SK-N-SH (cell line): Measurements from ENCODE around the gene ACOT8. TPM values are rescaled to one million over a fixed set of nuclear protein-coding genes. Genes with fewer than 3 reads are reported as not detected.
"Not testable (repeated sequence)": the region's sequence is repeated elsewhere in the genome, so short reads cannot be mapped to it uniquely, and the experiment has no call there.

Experiments
- CTCF ChIA-PET: fragments of 300-600, 350-600 bp; formaldehyde crosslinking; extraction: SDS; loops from one replicate; lab custom pipeline; 2021; lab: Yijun Ruan, JAX
- POLR2A ChIA-PET: fragments of 350-600 bp; sonication (Branson Sonifier 250); formaldehyde crosslinking; extraction: SDS; loops from one replicate; lab custom pipeline; 2020; ENCODE audit warnings: antibody characterized with exemption, inconsistent platforms; lab: Yijun Ruan, JAX
- DNase-seq: peaks from one replicate; pipeline ENCODE4 v3.0.0; 2012
- H2AFZ ChIP-seq: fragments of 200-600 bp; sonication (generic); 2 replicates; pipeline ENCODE4 v1.8.1; 2016; ENCODE audit warnings: antibody characterized with exemption, mild to moderate bottlenecking, low read depth
- H3F3A ChIP-seq: fragments of 200-600 bp; sonication (generic); replicated peaks from 2 replicates; pipeline ENCODE3; 2016; ENCODE audit warnings: antibody characterized with exemption, mild to moderate bottlenecking; ENCODE audit not compliant: insufficient read depth
- H3K27ac ChIP-seq, 2 experiments: fragments of 200-500 bp in 1 of 2; fragments of 200-600 bp in 1 of 2; sonication (Bioruptor generic) in 1 of 2; sonication (generic), shearing (Covaris generic) in 1 of 2; 2 replicates each; pipeline versions ENCODE4 v1.5.1 to v1.6.1; 2014 to 2016; ENCODE audit warnings: low read depth in 2 of 2, inconsistent platforms in 1 of 2, low read length in 1 of 2, mild to moderate bottlenecking in 1 of 2, mixed read lengths in 1 of 2
- H3K27me3 ChIP-seq: fragments of 200-600 bp; sonication (generic), shearing (Covaris generic); 2 replicates; pipeline ENCODE4 v1.6.1; 2016; ENCODE audit warnings: mixed run types; ENCODE audit not compliant: insufficient read depth
- H3K36me3 ChIP-seq, 2 experiments: fragments of 200-500 bp in 1 of 2; fragments of 200-600 bp in 1 of 2; sonication (Bioruptor generic) in 1 of 2; sonication (generic) in 1 of 2; replicated peaks in 1 of 2; 2 replicates each; pipeline versions ENCODE3 to v1.5.1; 2014 to 2016; ENCODE audit warnings: low read length in 1 of 2, mild to moderate bottlenecking in 1 of 2; ENCODE audit not compliant: insufficient read depth in 2 of 2, control insufficient read depth in 1 of 2
- H3K4me1 ChIP-seq, 2 experiments: fragments of 200-500 bp in 1 of 2; fragments of 200-600 bp in 1 of 2; sonication (Bioruptor generic) in 1 of 2; sonication (generic), shearing (Covaris generic) in 1 of 2; 2 replicates each; pipeline versions ENCODE4 v1.5.1 to v1.6.1; 2014 to 2016; ENCODE audit warnings: low read depth in 1 of 2, low read length in 1 of 2, mixed run types in 1 of 2; ENCODE audit not compliant: insufficient read depth in 2 of 2, control insufficient read depth in 1 of 2
- H3K4me2 ChIP-seq: fragments of 200-600 bp; sonication (generic), shearing (Covaris generic); 2 replicates; pipeline ENCODE4 v1.6.1; 2017; ENCODE audit warnings: mixed run types
- H3K4me3 ChIP-seq, 2 experiments: fragments of 200-500 bp in 1 of 2; fragments of 200-600 bp in 1 of 2; sonication (Bioruptor generic) in 1 of 2; sonication (generic), shearing (Covaris generic) in 1 of 2; 2 replicates each; pipeline versions ENCODE4 v1.5.1 to v1.8.1; 2014 to 2016; ENCODE audit warnings: low read depth in 2 of 2, inconsistent platforms in 1 of 2, low read length in 1 of 2, mild to moderate bottlenecking in 1 of 2, mixed read lengths in 1 of 2, moderate library complexity in 1 of 2
- H3K79me2 ChIP-seq: fragments of 200-600 bp; sonication (generic); 2 replicates; pipeline ENCODE4 v1.8.1; 2017; ENCODE audit warnings: mild to moderate bottlenecking; ENCODE audit not compliant: insufficient read depth
- H3K9ac ChIP-seq: fragments of 200-600 bp; sonication (generic); 2 replicates; pipeline ENCODE4 v1.6.1; 2017; ENCODE audit warnings: mixed run types
- H3K9me2 ChIP-seq: fragments of 200-600 bp; sonication (generic); 2 replicates; pipeline ENCODE4 v1.6.1; 2017; ENCODE audit warnings: mixed run types
- H3K9me3 ChIP-seq: fragments of 200-600 bp; sonication (generic); 2 replicates; pipeline ENCODE4 v1.6.1; 2017; ENCODE audit warnings: mixed run types, mild to moderate bottlenecking, moderate library complexity
- H4K20me1 ChIP-seq: fragments of 200-600 bp; sonication (generic); 2 replicates; pipeline ENCODE4 v1.6.1; 2017; ENCODE audit warnings: mild to moderate bottlenecking, mixed run types; ENCODE audit not compliant: insufficient read depth
- CHD2 ChIP-seq: fragments of 150-350 bp; IDR thresholded peaks from 2 replicates; pipeline ENCODE4 v1.6.1; 2018; ENCODE audit warnings: low read length; ENCODE audit not compliant: partially characterized antibody
- FOXM1 ChIP-seq: IDR thresholded peaks from 2 replicates; pipeline ENCODE4 v1.4.0; 2012; ENCODE audit warnings: low read depth, mild to moderate bottlenecking
- TCF12 ChIP-seq: IDR thresholded peaks from 2 replicates; pipeline ENCODE4 v1.4.0; 2012
- WGBS: methylation state at CpG from one replicate; pipeline ENCODE4 v1.1.6; 2017; ENCODE audit warnings: low lambda C conversion rate; 5-methylcytosine and 5-hydroxymethylcytosine counted together
- polyA plus RNA-seq, 3 experiments: library from polyadenylated mRNA; depleted of rRNA; stranded (reverse); fragments of >200 nt; gene quantifications; 2 replicates each; pipeline ENCODE4 v1.2.3, GENCODE V29; 2012
- TF ChIP-seq, protein P1 (sequence below): fragments of 150-350 bp; IDR thresholded peaks from 2 replicates; pipeline ENCODE4 v1.6.1; 2016; ENCODE audit warnings: mild to moderate bottlenecking, low read depth, low read length

The ACOT8 gene
- polyA plus RNA-seq, 1 of the 3 experiments (the other 2 are of a cell fraction): 48.4 TPM

DNA sequence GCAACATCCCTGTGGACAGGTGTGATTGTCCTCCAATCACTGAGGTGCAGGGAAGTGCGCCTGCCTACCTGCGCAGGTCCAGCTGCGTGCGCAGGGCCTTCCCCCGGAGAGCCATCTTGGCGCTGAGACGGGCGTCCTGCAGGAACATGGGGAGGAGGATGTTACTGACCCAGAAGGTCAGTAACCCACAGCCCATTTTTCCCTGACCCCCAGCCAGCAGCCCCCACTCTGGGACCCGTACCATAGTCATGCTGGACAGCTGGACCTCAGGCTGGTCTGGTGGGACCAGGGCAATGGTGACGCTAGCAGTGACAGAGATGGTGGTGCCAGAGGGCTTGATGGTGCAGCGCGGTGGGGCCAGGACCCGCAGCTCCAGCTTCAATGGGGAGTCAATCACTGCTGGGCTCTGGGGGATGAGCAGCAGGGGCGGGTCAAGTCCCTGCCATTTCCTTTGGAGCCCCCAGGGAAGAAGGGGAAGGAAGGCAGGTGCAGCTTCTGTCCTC, 45.1 kb upstream of the ACOT8 start:
- WGBS: 99% methylated on average over 14 of the region's 14 CpGs
- H2AFZ ChIP-seq: no peak overlapping the region
- ChIA-PET POLR2A (no interaction called here), CTCF (interaction anchor here (1.5 to 4.2 kb wide), 2 partner anchors 11 to 103 kb away, joined by 3 to 16 read pairs; partner anchors contain the start of genes CTSA and NEURL2)
- peaks cover 15% of the 10 kb centered on the region for H3F3A ChIP-seq
- peaks cover 27 to 49% of the 10 kb centered on the region in 2 experiments for H3K36me3 ChIP-seq
- H3K27ac ChIP-seq: no peak overlapping the region
- no peak overlapping the region for H3K4me3 ChIP-seq
- H3K9me3 ChIP-seq: no peaks in the 10 kb centered on the region
- no peaks in the 10 kb centered on the region for H3K4me1 ChIP-seq
- H4K20me1 ChIP-seq: no peaks in the 10 kb centered on the region; the same call in 1 of the 2 replicates
- H3K27me3 ChIP-seq: no peaks in the 10 kb centered on the region
- DNase-seq: no peak
- H3K9me2 ChIP-seq: no peaks in the 10 kb centered on the region
- no peaks in the 10 kb centered on the region for H3K79me2 ChIP-seq
- TF ChIP-seq CHD2: no peak
- no peak for TF ChIP-seq TCF12
- TF ChIP-seq, protein P1, sequence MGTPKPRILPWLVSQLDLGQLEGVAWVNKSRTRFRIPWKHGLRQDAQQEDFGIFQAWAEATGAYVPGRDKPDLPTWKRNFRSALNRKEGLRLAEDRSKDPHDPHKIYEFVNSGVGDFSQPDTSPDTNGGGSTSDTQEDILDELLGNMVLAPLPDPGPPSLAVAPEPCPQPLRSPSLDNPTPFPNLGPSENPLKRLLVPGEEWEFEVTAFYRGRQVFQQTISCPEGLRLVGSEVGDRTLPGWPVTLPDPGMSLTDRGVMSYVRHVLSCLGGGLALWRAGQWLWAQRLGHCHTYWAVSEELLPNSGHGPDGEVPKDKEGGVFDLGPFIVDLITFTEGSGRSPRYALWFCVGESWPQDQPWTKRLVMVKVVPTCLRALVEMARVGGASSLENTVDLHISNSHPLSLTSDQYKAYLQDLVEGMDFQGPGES: no peak
- no peak overlapping the region for H3K4me2 ChIP-seq
- H3K9ac ChIP-seq: no peak overlapping the region

DNA sequence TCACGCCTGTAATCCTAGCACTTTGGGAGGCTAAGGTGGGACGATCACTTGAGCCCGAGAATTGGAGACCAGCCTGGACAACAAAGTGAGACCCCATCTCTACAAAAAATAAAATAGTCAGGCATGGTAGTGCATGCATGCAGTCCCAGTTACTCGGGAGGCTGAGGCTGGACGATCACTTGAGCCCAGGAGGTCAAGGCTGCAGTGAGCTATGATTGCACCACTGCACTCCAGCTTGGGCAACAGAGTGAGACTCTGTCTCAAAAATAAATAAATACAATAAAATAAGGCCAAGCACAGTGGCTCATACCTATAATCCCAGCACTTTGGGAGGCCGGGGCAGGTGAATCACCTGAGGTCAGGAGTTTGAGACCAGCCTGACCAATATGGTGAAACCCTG, 44.1 kb upstream of the ACOT8 start:
- H3K9me3 ChIP-seq, H4K20me1 ChIP-seq, H2AFZ ChIP-seq, H3K4me1 ChIP-seq, POLR2A ChIA-PET, H3K27me3 ChIP-seq, H3K4me2 ChIP-seq, H3K27ac ChIP-seq, H3K4me3 ChIP-seq, H3K9me2 ChIP-seq, DNase-seq, H3K79me2 ChIP-seq, H3K9ac ChIP-seq: not testable (repeated sequence)
- peaks cover 26 to 55% of the 10 kb centered on the region in 2 experiments for H3K36me3 ChIP-seq
- H3F3A ChIP-seq: peaks cover 20% of the 10 kb centered on the region
- WGBS: 100% methylated on average over 6 of the region's 6 CpGs
- CTCF ChIA-PET: interaction anchor here (4.2 kb wide), 1 partner anchor 10 kb away, joined by 16 read pairs; the partner anchor contains the start of genes CTSA and NEURL2

DNA sequence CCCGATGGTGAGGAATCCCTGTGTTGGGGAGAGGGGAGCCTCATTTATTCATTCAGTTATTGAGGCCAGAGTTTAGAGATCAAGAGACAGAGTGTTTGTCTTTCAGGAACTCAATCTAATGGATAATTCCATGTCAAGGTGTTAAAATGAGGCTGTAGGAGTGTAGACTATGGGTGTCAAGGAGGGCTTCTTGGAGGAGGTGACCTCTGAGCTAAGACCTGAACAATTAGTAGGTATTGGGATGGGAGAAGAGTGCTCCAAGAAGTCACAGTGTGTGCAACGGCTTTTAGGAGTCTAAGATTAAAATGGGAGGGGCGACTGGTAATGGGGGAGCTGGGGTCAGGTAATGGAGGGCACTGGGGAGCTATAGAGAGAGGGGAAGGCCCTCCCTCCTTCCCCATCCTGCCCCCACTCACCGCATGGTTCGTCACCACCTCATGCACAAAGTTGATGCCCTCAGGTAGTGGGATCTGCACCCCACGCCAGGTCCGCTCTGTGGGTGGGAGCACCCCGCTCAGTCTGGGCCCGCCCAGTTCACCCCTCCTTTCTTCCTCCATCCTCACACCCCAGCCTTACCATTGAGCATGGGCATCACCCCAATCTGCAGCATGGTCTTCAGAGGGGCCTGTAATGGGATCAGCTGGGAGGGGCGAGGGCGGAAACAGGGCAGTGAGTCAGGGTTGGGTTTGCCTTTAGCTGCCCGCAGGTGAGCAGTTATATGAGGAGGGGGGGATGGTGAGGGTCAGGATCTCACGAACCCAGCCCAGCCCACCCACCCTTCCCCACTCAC, 42.0 kb upstream of the ACOT8 start:
- Histone ChIP-seq H3K4me2 (no peak overlapping the region), H3F3A (peaks cover 16% of the 10 kb centered on the region), H3K79me2 (no peaks in the 10 kb centered on the region; the same call in 1 of the 2 replicates), H2AFZ (no peak overlapping the region), H3K27ac (no peak overlapping the region), H3K36me3 (peaks cover 29 to 49% of the 10 kb centered on the region in 2 experiments), H3K9me2 (no peaks in the 10 kb centered on the region), H3K9me3 (no peaks in the 10 kb centered on the region), H3K4me1 (no peaks in the 10 kb centered on the region), H4K20me1 (no peaks in the 10 kb centered on the region), H3K4me3 (no peak overlapping the region), H3K27me3 (no peaks in the 10 kb centered on the region), H3K9ac (no peak overlapping the region)
- ChIA-PET CTCF (interaction anchor here (1.1 to 4.2 kb wide), 2 partner anchors 8 to 100 kb away, joined by 3 to 16 read pairs; partner anchors contain the start of genes CTSA and NEURL2), POLR2A (interaction anchor here (0.5 to 0.8 kb wide), 4 partner anchors 9 to 100 kb away, joined by 3 to 4 read pairs (median 3); no protein-coding TSS in a partner anchor)
- no peak for DNase-seq
- 86% methylated on average over 10 of the region's 13 CpGs for WGBS
- TF ChIP-seq FOXM1: no peak
